HepG2 (cell line): ENCODE measurements around the gene CPNE1. TPM values are rescaled to one million over a fixed set of nuclear protein-coding genes. Genes with fewer than 3 reads are reported as not detected.
A peak's percentile ranks its signal among the peaks of the same experiment; 100 is the strongest.

ENCODE experiments used
- AKAP8 ChIP-seq: sonication (generic); formaldehyde crosslinking; IDR thresholded peaks from 2 replicates; pipeline ENCODE4 v1.5.1; 2020; ENCODE audit warnings: mild to moderate bottlenecking, missing genetic modification reagents
- CREB3 ChIP-seq: sonication (generic); formaldehyde crosslinking; IDR thresholded peaks from 2 replicates; pipeline ENCODE4 v1.5.0; 2020; ENCODE audit warnings: missing genetic modification reagents
- DRAP1 ChIP-seq: IDR thresholded peaks from 2 replicates; pipeline ENCODE4 v1.6.1; 2016; ENCODE audit warnings: missing genetic modification reagents, missing compliant biosample characterization
- JARID2 ChIP-seq: sonication (generic); formaldehyde crosslinking; IDR thresholded peaks from 2 replicates; pipeline ENCODE4 v1.8.1; 2023; ENCODE audit warnings: missing genetic modification reagents, inconsistent platforms; ENCODE audit not compliant: insufficient replicate concordance
- MLXIP ChIP-seq: sonication (generic); formaldehyde crosslinking; IDR thresholded peaks from 2 replicates; pipeline ENCODE4 v1.9.0; 2021; ENCODE audit warnings: missing genetic modification reagents, borderline replicate concordance
- MTA3 ChIP-seq: sonication (generic); formaldehyde crosslinking; IDR thresholded peaks from 2 replicates; pipeline ENCODE4 v1.4.0; 2020; ENCODE audit warnings: missing genetic modification reagents
- THAP7 ChIP-seq: sonication (generic); formaldehyde crosslinking; IDR thresholded peaks from 2 replicates; pipeline ENCODE4 v1.8.1; 2023; ENCODE audit warnings: mild to moderate bottlenecking, missing genetic modification reagents
- ZBTB40 ChIP-seq, 2 experiments: fragments of 450-650 bp in 1 of 2; sonication (generic) in 1 of 2; formaldehyde crosslinking in 1 of 2; IDR thresholded peaks; 2 replicates each; pipeline versions ENCODE4 v1.6.1 to v1.8.0; 2016 to 2022; ENCODE audit warnings: antibody characterized with exemption in 1 of 2, mild to moderate bottlenecking in 1 of 2, missing genetic modification reagents in 1 of 2
- ZNF101 ChIP-seq: sonication (generic); formaldehyde crosslinking; IDR thresholded peaks from 2 replicates; pipeline ENCODE4 v1.4.0; 2020; ENCODE audit warnings: mild to moderate bottlenecking, low read depth, missing genetic modification reagents, borderline replicate concordance
- ZNF160 ChIP-seq: sonication (generic); formaldehyde crosslinking; IDR thresholded peaks from 2 replicates; pipeline ENCODE4 v1.8.0; 2022; ENCODE audit warnings: mild to moderate bottlenecking, inconsistent platforms, missing genetic modification reagents
- ZNF547 ChIP-seq: sonication (generic); formaldehyde crosslinking; IDR thresholded peaks from 2 replicates; pipeline ENCODE4 v1.5.1; 2020; ENCODE audit warnings: mild to moderate bottlenecking, missing genetic modification reagents
- ZNF598 ChIP-seq: sonication (generic); formaldehyde crosslinking; IDR thresholded peaks from 2 replicates; pipeline ENCODE4 v1.5.1; 2020; ENCODE audit warnings: mild to moderate bottlenecking, missing genetic modification reagents, borderline replicate concordance
- ZNF720 ChIP-seq: sonication (generic); formaldehyde crosslinking; IDR thresholded peaks from 2 replicates; pipeline ENCODE4 v1.4.0; 2020; ENCODE audit warnings: missing genetic modification reagents
- polyA plus RNA-seq, 8 experiments: library from polyadenylated mRNA; depleted of rRNA in 3 of 8; stranded (reverse) in 7 of 8; unstranded in 1 of 8; fragments of >200 nt; fragmentation: Illumina TruSeq in 4 of 8; extraction: Trizol in 4 of 8; gene quantifications; 2 replicates each; pipeline versions ENCODE4 v1.2.1 to v1.2.3, GENCODE V29; 2011 to 2016; ENCODE audit warnings: low read depth in 4 of 8, missing spikeins in 1 of 8, mixed read lengths in 1 of 8; ENCODE audit not compliant: insufficient read depth in 1 of 8
- total RNA-seq, 5 experiments: library from RNA; depleted of rRNA; stranded (reverse); fragments of >200 nt; fragmentation: Illumina TruSeq; extraction: Trizol; gene quantifications; 2 replicates each; pipeline ENCODE4 v1.2.3, GENCODE V29; 2016; ENCODE audit warnings: low read depth in 1 of 5

The CPNE1 gene
- total and polyA plus RNA-seq, 2 of the 13 experiments (the other 11 are each of a cell fraction or from before 2014, with no cell fraction given) = 408 to 431 TPM

- TF ChIP-seq ZBTB40 (IDR thresholded peaks at IDR 0.05) (no peak), ZBTB40 (CRISPR knock-in tag; IDR thresholded peaks at IDR 0.05) (no peak), CREB3 (CRISPR knock-in tag) (no peak), ZNF547 (CRISPR knock-in tag) (no peak), AKAP8 (CRISPR knock-in tag) (no peak; the same call in 1 of the 2 replicates), ZNF101 (CRISPR knock-in tag) (no peak), ZNF160 (CRISPR knock-in tag) (no peak), MTA3 (CRISPR knock-in tag) (0 out of 2 replicates have a peak, but pooled peaks have one; percentile 27), DRAP1 (CRISPR knock-in tag) (no peak), JARID2 (CRISPR knock-in tag) (no peak), THAP7 (CRISPR knock-in tag) (0 out of 2 replicates have a peak, but pooled peaks have one; percentile 47), MLXIP (CRISPR knock-in tag) (no peak), ZNF720 (0 out of 2 replicates have a peak, but pooled peaks have one; percentile 65), ZNF598 (CRISPR knock-in tag) (no peak)
Observed at GRCh38 chr20:35663516-35664465, 909 bp downstream of the CPNE1 start (continued).
